Pancreas (tissue), 10 donors: ENCODE measurements around the gene SLC38A3. TPM values are rescaled to one million over a fixed set of nuclear protein-coding genes. Genes with fewer than 3 reads are reported as not detected.

ENCODE experiments used
- ATAC-seq, 4 donors: fragments of 200-7000 bp; cut with Tn5 transposase; one replicate each; pipeline versions ENCODE4 v1.8.0 to v1.9.1; 2020; ENCODE audit warnings: mild to moderate bottlenecking in 4 of 4, moderate library complexity in 4 of 4
- DNase-seq, 6 donors: peaks; one replicate each; pipeline ENCODE4 v3.0.0-alpha.2; 2020
- FAIRE-seq: peaks from 2 replicates; lab custom pipeline; 2012; peaks lifted over from hg19 to GRCh38; lab: Jason Lieb, UNC
- H3K27ac ChIP-seq, 4 donors: fragments of 200-600 bp; sonication (generic); 1 replicate in 3 of 4; 2 replicates in 1 of 4; pipeline versions ENCODE4 v1.5.0 to v1.8.0; 2020
- H3K27me3 ChIP-seq, 4 donors: fragments of 200-600 bp; one replicate each; pipeline ENCODE4 v1.8.0; 2021
- H3K36me3 ChIP-seq, 3 donors: fragments of 200-600 bp; sonication (generic) in 1 of 3; one replicate each; pipeline versions ENCODE4 v1.5.0 to v1.8.0; 2020 to 2021
- H3K4me1 ChIP-seq, 3 donors: fragments of 200-600 bp; one replicate each; pipeline ENCODE4 v1.8.0; 2021
- H3K4me3 ChIP-seq, 4 donors: fragments of 200-600 bp; sonication (generic) in 2 of 4; one replicate each; pipeline versions ENCODE4 v1.5.0 to v1.8.0; 2020 to 2021
- H3K9me3 ChIP-seq, 4 donors: fragments of 200-600 bp; one replicate each; pipeline ENCODE4 v1.8.0; 2021
- CTCF ChIP-seq, 4 donors: fragments of 200-600 bp; sonication (generic) in 3 of 4; IDR thresholded peaks; one replicate each; pipeline versions ENCODE4 v1.5.0 to v1.8.0; 2021; ENCODE audit warnings: antibody characterized with exemption in 4 of 4
- WGBS, 2 donors: extraction: QIAGEN DNeasy Blood & Tissue Kit; methylation state at CpG; one replicate each; pipeline ENCODE4 v1.1.7; 2013; 5-methylcytosine and 5-hydroxymethylcytosine counted together
- intact Hi-C, 3 donors: fragments of 100-400 bp; cut with DNase I; formaldehyde crosslinking; loops; one replicate each; pipeline versions ENCODE4 v1.11.1 to v1.14.2; 2022
- polyA plus RNA-seq, 2 donors: library from polyadenylated mRNA; stranded (reverse); fragments of 200-250 nt; gene quantifications; one replicate each; pipeline ENCODE4 v1.2.3, GENCODE V29; 2013
- total RNA-seq, 6 donors: library from RNA; stranded (reverse); fragmentation: NEBNext Ultra II Directional in 4 of 6; extraction: Animal tissue kit (Norgen Biotek cat#: 25700) in 4 of 6; gene quantifications; one replicate each; pipeline versions ENCODE4 v1.2.1 to v1.2.4, GENCODE V29; 2021 to 2023
- donor health status: healthy with polysubstance abuse.
- donor health status: DM: no; HTN: no; CAD: no; lungs with moderate emphysema.
- donor health status: DM: no; HTN: no; CAD: no.
- donor health status: control.
- donor health status: control.
- donor health status: Bipolar disorder and iron deficiency.
- donor health status: DM: yes; HTN: yes; CAD: no.
- donor health status: DM: no; HTN: no; CAD: no.
- donor health status: DM: no; HTN: no; CAD: no.
- donor health status: DM: yes; HTN: yes; CAD: no.

The SLC38A3 gene
- total and polyA plus RNA-seq, 8 donors = 21.2 to 57.9 (median 38.0) TPM

GRCh38 chr3:50238549-50239026 is 33.5 kb downstream of the SLC38A3 start:
- intact Hi-C loops = no loop called here
- WGBS, 2 donors = 5% methylated on average over 7 of the region's 7 CpGs
- no peak for TF ChIP-seq CTCF (IDR thresholded peaks at IDR 0.05)
- peak; percentile 90 to 99 (median 96) for DNase-seq
- Histone ChIP-seq H3K27me3 (no peaks in the 10 kb centered on the region), H3K27ac (peak overlapping the region; percentile 14 to 84 (median 80)), H3K4me1 (peaks cover 3 to 20% (median 12%) of the 10 kb centered on the region in 3 donors), H3K9me3 (no peaks in the 10 kb centered on the region), H3K36me3 (no peaks in the 10 kb centered on the region), H3K4me3 (peak overlapping the region in 3 of 4 donors; percentile 51 to 78 (median 71))
- no peak for FAIRE-seq
- peak; percentile 56 to 69 (median 62) for ATAC-seq

GRCh38 chr3:50239649-50240048 is 34.6 kb downstream of the SLC38A3 start:
- H3K9me3 ChIP-seq = no peaks in the 10 kb centered on the region
- intact Hi-C loops = no loop called here
- WGBS, 2 donors = 65 to 70% methylated on average over 4 of the region's 4 CpGs
- H3K36me3 ChIP-seq = no peaks in the 10 kb centered on the region
- H3K4me1 ChIP-seq = peaks cover 3 to 24% (median 12%) of the 10 kb centered on the region in 3 donors
- H3K4me3 ChIP-seq = no peak overlapping the region
- DNase-seq (no peak), FAIRE-seq (no peak), ATAC-seq (no peak)
- TF ChIP-seq CTCF (IDR thresholded peaks at IDR 0.05) = no peak
- no peaks in the 10 kb centered on the region for H3K27me3 ChIP-seq
- H3K27ac ChIP-seq = no peak overlapping the region

- TF ChIP-seq CTCF (IDR thresholded peaks at IDR 0.05) = no peak
- H3K4me1 ChIP-seq = peaks cover 8 to 35% (median 12%) of the 10 kb centered on the region in 3 donors
- DNase-seq (peak in 1 of 6 donors; percentile 60), ATAC-seq (no peak), FAIRE-seq (no peak)
- H3K4me3 ChIP-seq = no peak overlapping the region
- H3K27ac ChIP-seq = peak overlapping the region in 2 of 4 donors; percentile 18 to 81
- intact Hi-C loops = no loop called here
- H3K9me3 ChIP-seq = no peaks in the 10 kb centered on the region
- H3K36me3 ChIP-seq = no peaks in the 10 kb centered on the region
- 73 to 85% methylated on average over 4 of the region's 4 CpGs for WGBS, 2 donors
- no peaks in the 10 kb centered on the region for H3K27me3 ChIP-seq
These were observed 36.1 kb downstream of the SLC38A3 start for GRCh38 chr3:50241163-50241562.

- H3K4me3 ChIP-seq = no peak overlapping the region
- no peak for FAIRE-seq
- 69 to 76% methylated on average over 7 of the region's 7 CpGs for WGBS, 2 donors
These were observed 36.8 kb downstream of the SLC38A3 start for GRCh38 chr3:50241713-50242380.

More at GRCh38 chr3:50241713-50242380, 36.8 kb downstream of the SLC38A3 start:
- TF ChIP-seq CTCF (IDR thresholded peaks at IDR 0.05) = no peak
- ATAC-seq (no peak), DNase-seq (no peak)
- Histone ChIP-seq H3K4me1 (peaks cover 8 to 35% (median 12%) of the 10 kb centered on the region in 3 donors), H3K27me3 (no peaks in the 10 kb centered on the region), H3K36me3 (no peaks in the 10 kb centered on the region), H3K27ac (peak overlapping the region in 2 of 4 donors; percentile 80 to 81), H3K9me3 (no peaks in the 10 kb centered on the region)
- intact Hi-C loops = no loop called here
